HEK293T (cell line): Measurements from ENCODE around the gene SLC22A31.

Experiments used
- ARNT ChIP-seq: fragments of 450-650 bp; IDR thresholded peaks from 2 replicates; pipeline ENCODE4 v1.6.1; 2017; ENCODE audit warnings: mild to moderate bottlenecking
- BHLHE40 ChIP-seq: fragments of 450-650 bp; IDR thresholded peaks from 2 replicates; pipeline ENCODE4 v1.6.1; 2016; ENCODE audit warnings: mild to moderate bottlenecking, moderate library complexity, borderline replicate concordance
- ELF4 ChIP-seq: fragments of 450-650 bp; IDR thresholded peaks from 2 replicates; pipeline ENCODE4 v1.6.1; 2017; ENCODE audit warnings: antibody characterized with exemption
- FOXA1 ChIP-seq: fragments of 450-650 bp; IDR thresholded peaks from 2 replicates; pipeline ENCODE4 v1.6.1; 2016; ENCODE audit warnings: mild to moderate bottlenecking
- FOXK2 ChIP-seq: fragments of 450-650 bp; IDR thresholded peaks from 2 replicates; pipeline ENCODE4 v1.6.1; 2016; ENCODE audit warnings: mild to moderate bottlenecking
- L3MBTL2 ChIP-seq: fragments of 450-650 bp; conservative IDR thresholded peaks from 2 replicates; pipeline ENCODE4 v1.6.1; 2016; ENCODE audit warnings: mild to moderate bottlenecking
- LEF1 ChIP-seq: fragments of 450-650 bp; IDR thresholded peaks from 2 replicates; pipeline ENCODE4 v1.6.1; 2017; ENCODE audit warnings: mild to moderate bottlenecking, borderline replicate concordance
- NFRKB ChIP-seq: fragments of 450-650 bp; IDR thresholded peaks from 2 replicates; pipeline ENCODE4 v1.6.1; 2016; ENCODE audit warnings: mild to moderate bottlenecking, moderate library complexity
- SP1 ChIP-seq: fragments of 450-650 bp; IDR thresholded peaks from 2 replicates; pipeline ENCODE4 v1.6.1; 2017
- SUZ12 ChIP-seq: fragments of 450-650 bp; IDR thresholded peaks from 2 replicates; pipeline ENCODE4 v1.6.1; 2016; ENCODE audit warnings: mild to moderate bottlenecking
- TARDBP ChIP-seq: fragments of 450-650 bp; IDR thresholded peaks from 2 replicates; pipeline ENCODE4 v1.6.1; 2016

DNA sequence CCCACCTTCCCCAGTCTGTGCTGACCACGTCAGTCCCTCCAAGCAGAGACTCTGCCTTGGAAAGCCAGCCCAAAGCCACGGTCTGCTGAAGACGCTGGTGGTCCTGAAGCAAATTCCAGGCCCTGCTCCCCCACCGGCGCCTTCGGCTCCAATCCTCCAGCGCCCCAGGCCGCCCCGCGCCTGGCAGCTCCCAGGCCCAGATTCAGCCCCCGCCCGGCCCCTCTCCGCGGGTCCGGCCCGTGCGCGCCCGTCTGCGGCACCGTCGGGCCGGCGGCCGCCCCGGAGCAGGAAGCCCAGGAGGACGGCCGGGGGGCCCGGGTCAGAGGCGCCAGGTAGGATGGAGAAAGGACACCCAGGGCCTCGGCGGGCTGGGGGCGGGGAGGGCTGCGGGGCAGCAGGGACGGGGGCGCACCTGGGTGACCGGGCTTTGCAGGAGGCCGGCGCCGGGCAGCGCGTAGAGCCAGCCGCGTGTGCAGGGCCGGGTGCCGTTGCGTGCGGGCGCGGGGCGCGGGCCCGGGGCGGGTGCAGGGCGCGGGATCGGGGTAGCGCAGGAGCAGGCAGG, 594 bp upstream of the SLC22A31 start:
- TF ChIP-seq L3MBTL2 (no peak), SP1 (no peak), BHLHE40 (no peak), SUZ12 (no peak), FOXK2 (no peak), NFRKB (no peak), TARDBP (no peak), FOXA1 (no peak), LEF1 (no peak), ELF4 (no peak), ARNT (no peak)
